MM.1S (cell line): ENCODE data around the gene NDUFB2.
"Not testable (repeated sequence)": the region's sequence is repeated elsewhere in the genome, so short reads cannot be mapped to it uniquely, and the experiment has no call there.

Experiments
- DNase-seq: peaks from one replicate; pipeline ENCODE4 v3.0.0-alpha.2; 2015
- H2AFZ ChIP-seq: fragments of 300-600 bp; sonication (generic); 2 replicates; pipeline ENCODE4 v1.6.0; 2016; ENCODE audit warnings: antibody characterized with exemption, low read length
- H3F3A ChIP-seq: fragments of 300-600 bp; sonication (generic); 2 replicates; pipeline ENCODE4 v1.6.1; 2016; ENCODE audit warnings: mild to moderate bottlenecking, antibody characterized with exemption, low read length, moderate library complexity, mixed read lengths; ENCODE audit not compliant: insufficient read depth
- H3K27ac ChIP-seq: fragments of 300-600 bp; sonication (generic); 2 replicates; pipeline ENCODE4 v1.5.1; 2016; ENCODE audit warnings: mild to moderate bottlenecking, low read length
- H3K27me3 ChIP-seq: fragments of 300-600 bp; sonication (generic); replicated peaks from 2 replicates; pipeline ENCODE4 v1.6.0; 2016; ENCODE audit warnings: low read length; ENCODE audit not compliant: insufficient read depth
- H3K36me3 ChIP-seq: fragments of 300-600 bp; sonication (generic); replicated peaks from 2 replicates; pipeline ENCODE4 v1.6.1; 2016; ENCODE audit warnings: mild to moderate bottlenecking, low read length, mixed read lengths; ENCODE audit not compliant: insufficient read depth
- H3K4me1 ChIP-seq: fragments of 300-600 bp; sonication (generic); 2 replicates; pipeline ENCODE4 v1.6.1; 2016; ENCODE audit warnings: low read length, mixed read lengths
- H3K4me2 ChIP-seq: fragments of 300-600 bp; sonication (generic); 2 replicates; pipeline ENCODE4 v1.6.0; 2016; ENCODE audit warnings: low read depth, low read length
- H3K4me3 ChIP-seq: fragments of 300-600 bp; sonication (generic); 2 replicates; pipeline ENCODE4 v1.5.1; 2016; ENCODE audit warnings: low read length, mixed read lengths
- H3K79me2 ChIP-seq: fragments of 300-600 bp; sonication (generic); 2 replicates; pipeline ENCODE4 v1.6.1; 2016; ENCODE audit warnings: mixed run types, low read length, mixed read lengths
- H3K9ac ChIP-seq: fragments of 300-600 bp; sonication (generic); 2 replicates; pipeline ENCODE4 v1.6.1; 2016; ENCODE audit warnings: low read length, mixed read lengths
- H3K9me2 ChIP-seq: fragments of 300-600 bp; sonication (generic); replicated peaks from 2 replicates; pipeline ENCODE4 v1.6.1; 2016; ENCODE audit warnings: mild to moderate bottlenecking, low read length, mixed read lengths; ENCODE audit not compliant: insufficient read depth
- H3K9me3 ChIP-seq: fragments of 300-600 bp; sonication (generic); replicated peaks from 2 replicates; pipeline ENCODE4 v1.6.1; 2016; ENCODE audit warnings: mild to moderate bottlenecking, low read length, mixed read lengths; ENCODE audit not compliant: insufficient read depth
- H4K20me1 ChIP-seq: fragments of 300-600 bp; sonication (generic); 2 replicates; pipeline ENCODE4 v1.6.1; 2016; ENCODE audit warnings: mild to moderate bottlenecking, low read length, moderate library complexity, mixed read lengths; ENCODE audit not compliant: insufficient read depth
- EZH2 ChIP-seq: fragments of 300-600 bp; sonication (generic); optimal IDR thresholded peaks from 2 replicates; pipeline ENCODE3; 2017; ENCODE audit warnings: low read depth, mild to moderate bottlenecking, antibody characterized with exemption, low read length, mixed read lengths
- EZH2phosphoT487 ChIP-seq: fragments of 300-600 bp; sonication (generic); IDR thresholded peaks from 2 replicates; pipeline ENCODE4 v1.6.1; 2018; ENCODE audit warnings: antibody characterized with exemption, low read length
- TF ChIP-seq, protein P1 (sequence below): fragments of 300-600 bp; sonication (generic); IDR thresholded peaks from 2 replicates; pipeline ENCODE4 v1.5.1; 2016; ENCODE audit warnings: antibody characterized with exemption, low read length, mixed read lengths

NDUFB2 gene

GRCh38 chr7:140702774-140703173 lies 6.3 kb downstream of the NDUFB2 start:
- H3K27ac ChIP-seq: no peak overlapping the region
- H3K79me2 ChIP-seq: peaks cover 64% of the 10 kb centered on the region
- no peak overlapping the region for H3K4me3 ChIP-seq
- H3K9me2 ChIP-seq: no peaks in the 10 kb centered on the region
- no peak for DNase-seq
- H3K9me3 ChIP-seq: no peaks in the 10 kb centered on the region
- TF ChIP-seq EZH2phosphoT487 (no peak), EZH2 (no peak)
- TF ChIP-seq, protein P1, sequence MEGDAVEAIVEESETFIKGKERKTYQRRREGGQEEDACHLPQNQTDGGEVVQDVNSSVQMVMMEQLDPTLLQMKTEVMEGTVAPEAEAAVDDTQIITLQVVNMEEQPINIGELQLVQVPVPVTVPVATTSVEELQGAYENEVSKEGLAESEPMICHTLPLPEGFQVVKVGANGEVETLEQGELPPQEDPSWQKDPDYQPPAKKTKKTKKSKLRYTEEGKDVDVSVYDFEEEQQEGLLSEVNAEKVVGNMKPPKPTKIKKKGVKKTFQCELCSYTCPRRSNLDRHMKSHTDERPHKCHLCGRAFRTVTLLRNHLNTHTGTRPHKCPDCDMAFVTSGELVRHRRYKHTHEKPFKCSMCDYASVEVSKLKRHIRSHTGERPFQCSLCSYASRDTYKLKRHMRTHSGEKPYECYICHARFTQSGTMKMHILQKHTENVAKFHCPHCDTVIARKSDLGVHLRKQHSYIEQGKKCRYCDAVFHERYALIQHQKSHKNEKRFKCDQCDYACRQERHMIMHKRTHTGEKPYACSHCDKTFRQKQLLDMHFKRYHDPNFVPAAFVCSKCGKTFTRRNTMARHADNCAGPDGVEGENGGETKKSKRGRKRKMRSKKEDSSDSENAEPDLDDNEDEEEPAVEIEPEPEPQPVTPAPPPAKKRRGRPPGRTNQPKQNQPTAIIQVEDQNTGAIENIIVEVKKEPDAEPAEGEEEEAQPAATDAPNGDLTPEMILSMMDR: no peak
- no peaks in the 10 kb centered on the region for H3F3A ChIP-seq
- no peak overlapping the region for H3K9ac ChIP-seq
- H4K20me1 ChIP-seq: no peaks in the 10 kb centered on the region; the same call in 1 of the 2 replicates
- H3K4me1 ChIP-seq: peaks cover 4% of the 10 kb centered on the region; the same call in 1 of the 2 replicates
- H2AFZ ChIP-seq: no peak overlapping the region
- H3K27me3 ChIP-seq: no peaks in the 10 kb centered on the region
- H3K36me3 ChIP-seq: peaks cover 6% of the 10 kb centered on the region
- no peak overlapping the region for H3K4me2 ChIP-seq

DNA sequence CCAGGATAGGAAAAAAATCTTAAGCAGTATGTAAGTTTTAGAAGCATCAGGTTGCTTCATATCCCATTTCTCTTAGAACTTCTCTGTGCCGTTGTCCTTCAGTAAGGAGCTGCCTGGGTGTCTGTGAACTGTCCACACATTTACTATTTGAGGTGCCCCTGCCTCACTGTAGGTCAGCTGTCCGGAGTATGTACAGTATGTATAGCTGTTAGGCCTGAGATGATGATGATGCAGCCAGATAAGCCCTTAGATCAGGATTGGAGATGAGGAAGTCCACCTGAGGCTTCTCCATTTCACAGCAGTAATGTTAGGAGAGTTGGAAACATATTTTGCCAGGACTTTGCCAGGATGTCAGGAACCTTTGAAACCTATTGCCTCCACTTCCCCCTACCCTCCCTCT lies 7.7 kb downstream of the NDUFB2 start:
- Histone ChIP-seq H3K4me1 (no peaks in the 10 kb centered on the region), H3K27ac (no peak overlapping the region), H3K4me2 (no peak overlapping the region), H3K4me3 (no peak overlapping the region), H4K20me1 (no peaks in the 10 kb centered on the region; the same call in 1 of the 2 replicates), H3K9me2 (no peaks in the 10 kb centered on the region), H3K9ac (no peak overlapping the region), H3K27me3 (no peaks in the 10 kb centered on the region), H3K36me3 (peaks cover 6% of the 10 kb centered on the region), H3K9me3 (no peaks in the 10 kb centered on the region), H3F3A (no peaks in the 10 kb centered on the region), H3K79me2 (peaks cover 49% of the 10 kb centered on the region), H2AFZ (no peak overlapping the region)
- no peak for TF ChIP-seq EZH2
- TF ChIP-seq, protein P1: no peak
- TF ChIP-seq EZH2phosphoT487: no peak
- DNase-seq: no peak

- Histone ChIP-seq H4K20me1 (no peaks in the 10 kb centered on the region; the same call in 1 of the 2 replicates), H3K9me2 (no peaks in the 10 kb centered on the region), H3K9ac (no peak overlapping the region), H3K4me1 (no peaks in the 10 kb centered on the region), H3K27me3 (no peaks in the 10 kb centered on the region), H3K27ac (no peak overlapping the region), H2AFZ (no peak overlapping the region), H3K36me3 (peaks cover 6% of the 10 kb centered on the region), H3K79me2 (peaks cover 20% of the 10 kb centered on the region), H3K4me2 (no peak overlapping the region), H3K4me3 (no peak overlapping the region), H3F3A (no peaks in the 10 kb centered on the region), H3K9me3 (no peaks in the 10 kb centered on the region)
- no peak for DNase-seq
- TF ChIP-seq, protein P1: no peak
- TF ChIP-seq EZH2phosphoT487: no peak
- no peak for TF ChIP-seq EZH2
These were observed 10.6 kb downstream of the NDUFB2 start for GRCh38 chr7:140707132-140707531.

DNA sequence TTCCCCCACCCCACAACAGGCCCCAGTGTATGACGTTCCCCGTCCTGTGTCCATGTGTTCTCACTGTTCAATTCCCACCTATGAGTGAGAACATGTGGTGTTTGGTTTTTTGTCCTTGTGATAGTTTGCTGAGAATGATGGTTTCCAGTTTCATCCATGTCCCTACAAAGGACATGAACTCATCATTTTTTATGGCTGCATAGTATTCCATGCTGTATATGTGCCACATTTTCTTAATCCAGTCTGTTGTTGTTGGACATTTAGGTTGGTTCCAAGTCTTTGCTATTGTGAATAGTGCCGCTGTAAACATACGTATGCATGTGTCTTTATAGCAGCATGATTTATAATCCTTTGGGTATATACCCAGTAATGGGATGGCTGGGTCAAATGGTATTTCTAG lies 12.3 kb downstream of the NDUFB2 start:
- H3K27me3 ChIP-seq, H3K9ac ChIP-seq, H3K79me2 ChIP-seq, H4K20me1 ChIP-seq, H3F3A ChIP-seq, H3K4me3 ChIP-seq, H3K4me1 ChIP-seq, DNase-seq, H2AFZ ChIP-seq, H3K27ac ChIP-seq, H3K36me3 ChIP-seq, H3K9me3 ChIP-seq, H3K9me2 ChIP-seq, H3K4me2 ChIP-seq: not testable (repeated sequence)

DNA sequence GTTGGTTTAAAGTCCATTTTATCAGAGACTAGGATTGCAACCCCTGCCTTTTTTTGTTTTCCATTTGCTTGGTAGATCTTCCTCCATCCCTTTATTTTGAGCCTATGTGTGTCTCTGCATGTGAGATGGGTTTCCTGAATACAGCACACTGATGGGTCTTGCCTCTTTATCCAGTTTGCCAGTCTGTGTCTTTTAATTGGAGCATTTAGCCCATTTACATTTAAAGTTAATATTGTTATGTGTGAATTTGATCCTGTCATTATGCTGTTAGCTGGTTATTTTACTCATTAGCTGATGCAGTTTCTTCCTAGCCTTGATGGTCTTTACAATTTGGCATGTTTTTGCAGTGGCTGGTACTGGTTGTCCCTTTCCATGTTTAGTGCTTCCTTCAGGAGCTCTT lies 15.9 kb downstream of the NDUFB2 start:
- not testable (repeated sequence) for H3K4me3 ChIP-seq, DNase-seq, H3K9me3 ChIP-seq, H3K36me3 ChIP-seq, H2AFZ ChIP-seq, H3K4me2 ChIP-seq, H3K27me3 ChIP-seq, H3K79me2 ChIP-seq, H4K20me1 ChIP-seq, H3K9ac ChIP-seq, H3K4me1 ChIP-seq, H3K9me2 ChIP-seq, H3K27ac ChIP-seq, H3F3A ChIP-seq
